Measurements from ENCODE around the gene WNT10A.

WNT10A gene

DNA sequence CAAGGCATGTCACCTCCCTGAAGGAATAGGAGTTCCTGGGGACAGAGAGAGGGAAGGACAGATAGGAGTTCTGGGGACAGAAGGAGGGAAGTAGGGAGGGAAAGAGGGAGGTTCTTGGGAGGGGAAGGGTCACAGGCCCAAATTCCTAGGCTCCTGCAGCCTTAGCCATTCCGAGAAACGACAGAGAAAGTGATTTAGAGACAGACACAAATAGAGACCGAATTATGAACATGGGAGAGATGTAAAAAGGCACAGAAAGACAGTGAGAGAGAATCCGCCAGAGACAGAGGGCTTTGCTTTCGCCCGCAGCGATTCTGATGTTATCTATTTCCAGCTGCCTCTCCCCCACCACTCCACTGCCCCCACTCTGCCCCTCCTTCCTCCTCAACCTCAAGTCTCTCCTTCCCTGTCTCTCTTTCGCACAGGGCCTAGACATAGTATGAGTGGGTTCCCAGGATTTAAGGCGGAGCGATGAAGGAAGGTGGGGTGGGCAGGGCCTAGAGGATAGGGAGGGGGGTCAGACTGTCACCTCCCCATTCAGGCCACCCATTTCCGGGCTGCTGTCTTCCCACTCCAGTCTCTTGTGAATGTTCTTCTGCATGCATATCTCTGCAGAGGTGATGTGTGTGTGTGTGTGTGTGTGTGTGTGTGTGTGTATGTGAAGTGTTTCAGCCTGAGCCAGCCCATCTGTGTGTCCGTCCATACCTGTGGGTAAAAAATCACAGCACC is 24.3 kb upstream of the WNT10A start:
- no peak overlapping the region for H3K27ac ChIP-seq
- no peak for TF ChIP-seq CTCF (conservative IDR thresholded peaks at IDR 0.05; ENCODE audit: low read depth)
- POLR2A ChIA-PET (ENCODE audit: low non-redundant PET): no interaction called here
- CTCF ChIA-PET: interaction anchor here (1.1 to 1.5 kb wide), 3 partner anchors 20 to 146 kb away, joined by 3 to 6 read pairs (median 3); no protein-coding TSS in a partner anchor
- no peak for DNase-seq (ENCODE audit: low spot score)

GRCh38 chr2:218856896-218857243 is 23.8 kb upstream of the WNT10A start:
- no peak for TF ChIP-seq CTCF (conservative IDR thresholded peaks at IDR 0.05; ENCODE audit: low read depth)
- no peak for DNase-seq (ENCODE audit: low spot score)
- POLR2A ChIA-PET (ENCODE audit: low non-redundant PET): no interaction called here
- CTCF ChIA-PET: interaction anchor here (1.0 to 2.6 kb wide), 3 partner anchors 10 to 41 kb away, joined by 3 to 9 read pairs (median 3); no protein-coding TSS in a partner anchor
- H3K27ac ChIP-seq: 0 out of 2 replicates have a peak overlapping the region, but pooled peaks have one; percentile 20

- POLR2A ChIA-PET (ENCODE audit: low non-redundant PET): no interaction called here
- CTCF ChIA-PET: interaction anchor here (0.5 to 2.6 kb wide), 4 partner anchors 10 to 437 kb away, joined by 3 to 9 read pairs (median 4); no protein-coding TSS in a partner anchor
- DNase-seq (ENCODE audit: low spot score): no peak
Observed at GRCh38 chr2:218857371-218858137, 23.1 kb upstream of the WNT10A start.

GRCh38 chr2:218858138-218858445 is 22.6 kb upstream of the WNT10A start:
- ChIA-PET POLR2A (ENCODE audit: low non-redundant PET) (no interaction called here), CTCF (interaction anchor here (0.5 to 2.6 kb wide), 3 partner anchors 11 to 436 kb away, joined by 3 to 9 read pairs (median 5); no protein-coding TSS in a partner anchor)

More at GRCh38 chr2:218857371-218858137, 23.1 kb upstream of the WNT10A start:
- no peak for TF ChIP-seq CTCF (conservative IDR thresholded peaks at IDR 0.05; ENCODE audit: low read depth)
- peak overlapping the region; percentile 20; the same call in 1 of the 2 replicates for H3K27ac ChIP-seq

GRCh38 chr2:218858671-218859555 is 21.7 kb upstream of the WNT10A start:
- TF ChIP-seq CTCF (conservative IDR thresholded peaks at IDR 0.05; ENCODE audit: low read depth): no peak
- POLR2A ChIA-PET (ENCODE audit: low non-redundant PET): no interaction called here
- no peak overlapping the region for H3K27ac ChIP-seq
- no peak for DNase-seq (ENCODE audit: low spot score)
- CTCF ChIA-PET: interaction anchor here (1.1 to 2.6 kb wide), 3 partner anchors 12 to 198 kb away, joined by 3 to 9 read pairs (median 8); no protein-coding TSS in a partner anchor

More at GRCh38 chr2:218858138-218858445, 22.6 kb upstream of the WNT10A start:
- no peak for TF ChIP-seq CTCF (conservative IDR thresholded peaks at IDR 0.05; ENCODE audit: low read depth)
- peak overlapping the region; percentile 20; the same call in 1 of the 2 replicates for H3K27ac ChIP-seq
- DNase-seq (ENCODE audit: low spot score): no peak

All from RWPE1 (cell line).